Measurements from ENCODE around the gene ZNF534.
"Not testable (repeated sequence)": the region's sequence is repeated elsewhere in the genome, so short reads cannot be mapped to it uniquely, and the experiment has no call there.

The ZNF534 gene

GRCh38 chr19:52498571-52498970 lies 69.6 kb downstream of the ZNF534 start:
- DNase-seq (ENCODE audit: low read depth) = no peak

- not testable (repeated sequence) for DNase-seq (ENCODE audit: low read depth)
These were observed 71.5 kb downstream of the ZNF534 start for GRCh38 chr19:52500474-52500873.

- not testable (repeated sequence) for DNase-seq (ENCODE audit: low read depth)
These were observed 72.0 kb downstream of the ZNF534 start for GRCh38 chr19:52500991-52501390.

Data from stromal cell of bone marrow (primary cell).